GM19467 (cell line): ENCODE results near the gene STAMBPL1.
"Not testable (repeated sequence)": the region's sequence is repeated elsewhere in the genome, so short reads cannot be mapped to it uniquely, and the experiment has no call there.

ENCODE experiments used
- ATAC-seq: cut with Tn5 transposase; IDR thresholded peaks from one replicate; pipeline ENCODE4 v1.9.1; 2021; ENCODE audit warnings: mild to moderate bottlenecking, moderate library complexity; ENCODE audit not compliant: unreplicated experiment

The STAMBPL1 gene

GRCh38 chr10:88879534-88880281 is at the start of gene STAMBPL1:
STAMBPL1 (plus strand) TSS chr10:88880245; CDS start chr10:88901709, 21,464 bp downstream.
- ATAC-seq: peak; percentile 40

DNA sequence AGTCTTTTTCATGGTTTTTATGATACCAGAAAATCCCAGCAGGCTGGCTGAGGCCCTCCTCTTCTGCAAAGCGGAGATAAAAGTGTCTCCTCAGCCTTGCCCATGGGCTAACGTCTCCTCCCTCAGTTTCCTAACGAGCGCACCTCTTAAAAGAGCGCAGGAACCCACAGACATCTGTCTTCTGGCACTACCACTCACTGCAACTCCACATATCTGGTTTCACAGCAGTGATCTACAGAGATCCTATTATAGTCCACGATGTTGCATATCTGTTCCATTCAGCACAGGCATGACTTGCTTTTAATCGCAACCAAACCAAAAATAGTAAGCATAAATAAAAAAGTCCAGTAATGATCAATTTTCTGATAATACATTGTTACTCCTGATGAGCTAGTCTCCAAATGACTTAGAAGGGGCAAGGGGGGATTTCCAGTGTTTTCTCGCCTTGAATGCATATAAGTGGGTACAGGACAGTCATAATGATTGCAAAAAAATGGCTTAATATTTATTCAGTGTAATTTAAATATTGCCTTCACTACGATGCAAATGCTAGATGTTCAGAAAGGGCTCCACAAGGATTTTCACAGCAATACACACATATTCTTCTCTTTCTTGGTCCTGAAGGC is 49.3 kb upstream of the STAMBPL1 start:
- ATAC-seq: no peak

DNA sequence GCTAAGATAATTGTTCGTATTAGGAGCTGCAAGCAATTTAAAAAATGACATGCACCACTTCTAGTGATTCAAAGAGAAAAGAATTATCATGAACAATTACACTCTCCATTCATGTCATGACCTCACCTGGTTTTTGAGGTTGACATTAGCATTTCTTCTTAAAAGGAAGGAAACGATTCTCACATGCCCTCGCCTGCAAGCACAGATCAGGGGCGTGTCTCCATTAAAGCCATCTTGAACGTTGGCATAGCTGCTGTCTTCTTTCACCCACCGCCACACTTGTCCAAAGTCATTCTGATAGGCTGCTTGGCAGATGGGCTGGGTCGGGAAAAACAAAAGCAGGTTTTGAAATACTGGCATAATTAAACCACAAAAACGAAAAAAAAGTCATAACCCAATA is 48.3 kb upstream of the STAMBPL1 start:
- ATAC-seq: no peak

DNA sequence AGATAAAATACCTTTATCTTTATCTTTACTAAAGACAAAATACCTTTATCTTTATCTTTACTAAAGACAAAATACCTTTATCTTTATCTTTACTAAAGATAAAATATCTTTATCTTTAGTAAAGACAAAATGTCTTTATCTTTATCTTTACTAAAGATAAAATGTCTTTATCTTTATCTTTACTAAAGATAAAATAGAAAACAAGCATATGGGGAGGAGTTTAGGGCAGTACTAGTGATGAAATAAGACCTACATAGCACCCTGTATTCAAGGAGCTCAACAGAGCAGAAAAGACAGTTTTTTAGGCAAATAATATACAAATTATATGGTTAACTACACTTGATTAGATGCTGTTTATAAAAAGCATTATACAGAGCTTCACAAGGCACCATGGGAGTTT is 47.7 kb upstream of the STAMBPL1 start:
- ATAC-seq: no peak

DNA sequence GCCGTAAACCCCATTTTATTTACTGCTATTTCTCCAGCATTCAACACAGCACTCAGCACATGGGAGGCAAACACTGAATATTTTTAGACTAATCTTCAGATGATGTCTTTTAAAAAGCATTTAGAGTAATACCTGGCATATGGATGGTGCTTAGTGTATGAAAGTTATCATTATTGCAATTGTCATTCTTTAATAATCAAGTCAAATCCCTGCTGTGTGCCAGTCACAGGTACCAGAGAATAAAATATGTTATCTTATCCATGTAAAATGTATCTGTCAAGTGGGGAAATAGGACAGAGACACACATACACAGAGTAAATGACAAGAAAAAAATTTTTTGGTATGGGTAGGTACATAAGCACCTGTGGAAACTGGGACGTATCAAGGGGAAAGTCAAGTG is 46.9 kb upstream of the STAMBPL1 start:
- no peak for ATAC-seq

- no peak for ATAC-seq
Measured at GRCh38 chr10:88833723-88834122, 46.3 kb upstream of the STAMBPL1 start.

GRCh38 chr10:88835096-88835909 is 44.7 kb upstream of the STAMBPL1 start:
- peak; percentile 63 for ATAC-seq

GRCh38 chr10:88835910-88836221 is 44.2 kb upstream of the STAMBPL1 start:
- ATAC-seq: no peak

DNA sequence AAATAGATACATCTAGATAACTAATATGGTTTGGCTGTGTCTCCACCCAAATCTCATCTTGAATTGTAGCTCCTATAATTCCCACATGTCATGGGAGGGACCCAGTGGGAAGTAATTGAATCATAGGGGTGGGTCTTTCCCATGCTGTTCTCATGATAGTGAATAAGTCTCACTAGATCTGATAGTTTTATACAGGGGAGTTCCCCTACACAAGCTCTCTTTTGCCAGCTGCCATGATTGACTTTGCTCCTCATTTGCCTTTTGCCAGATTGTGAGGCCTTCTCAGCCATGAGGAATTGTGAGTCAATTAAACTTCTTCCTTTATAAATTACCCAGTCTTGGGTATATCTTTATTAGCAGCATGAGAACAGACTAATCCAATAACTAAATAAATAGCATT is 42.4 kb upstream of the STAMBPL1 start:
- ATAC-seq: not testable (repeated sequence)

DNA sequence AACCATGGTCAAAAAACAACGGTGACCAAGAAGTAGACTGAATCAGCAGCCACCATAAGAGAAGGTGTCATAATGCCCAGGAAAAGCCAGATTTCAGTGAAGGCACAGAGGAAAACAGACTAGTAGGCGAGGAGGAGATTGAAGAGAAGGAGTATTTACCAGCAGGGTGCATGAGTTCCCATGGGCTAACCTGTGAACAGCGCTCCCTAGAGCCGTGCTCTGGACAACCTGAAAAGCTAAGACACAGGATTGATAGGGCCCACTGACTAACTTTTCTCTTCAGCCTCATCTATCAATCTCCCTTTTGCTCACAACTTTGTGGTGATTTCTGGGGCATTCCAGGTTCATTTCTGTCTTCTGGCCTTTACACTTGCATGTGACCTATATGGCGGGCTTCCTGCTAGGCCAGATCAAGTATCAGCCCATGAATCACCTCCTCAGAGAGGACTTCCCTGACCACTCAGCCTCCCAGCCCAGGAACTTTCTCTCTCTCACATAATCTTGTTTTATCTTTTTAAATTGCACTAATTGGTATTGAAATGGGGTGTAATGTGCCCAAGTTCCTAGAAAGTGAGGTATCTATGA is 41.2 kb upstream of the STAMBPL1 start:
- no peak for ATAC-seq

- ATAC-seq: no peak
Measured at GRCh38 chr10:88840104-88840503, 39.9 kb upstream of the STAMBPL1 start.

- no peak for ATAC-seq
Measured at GRCh38 chr10:88840881-88841280, 39.2 kb upstream of the STAMBPL1 start.

DNA sequence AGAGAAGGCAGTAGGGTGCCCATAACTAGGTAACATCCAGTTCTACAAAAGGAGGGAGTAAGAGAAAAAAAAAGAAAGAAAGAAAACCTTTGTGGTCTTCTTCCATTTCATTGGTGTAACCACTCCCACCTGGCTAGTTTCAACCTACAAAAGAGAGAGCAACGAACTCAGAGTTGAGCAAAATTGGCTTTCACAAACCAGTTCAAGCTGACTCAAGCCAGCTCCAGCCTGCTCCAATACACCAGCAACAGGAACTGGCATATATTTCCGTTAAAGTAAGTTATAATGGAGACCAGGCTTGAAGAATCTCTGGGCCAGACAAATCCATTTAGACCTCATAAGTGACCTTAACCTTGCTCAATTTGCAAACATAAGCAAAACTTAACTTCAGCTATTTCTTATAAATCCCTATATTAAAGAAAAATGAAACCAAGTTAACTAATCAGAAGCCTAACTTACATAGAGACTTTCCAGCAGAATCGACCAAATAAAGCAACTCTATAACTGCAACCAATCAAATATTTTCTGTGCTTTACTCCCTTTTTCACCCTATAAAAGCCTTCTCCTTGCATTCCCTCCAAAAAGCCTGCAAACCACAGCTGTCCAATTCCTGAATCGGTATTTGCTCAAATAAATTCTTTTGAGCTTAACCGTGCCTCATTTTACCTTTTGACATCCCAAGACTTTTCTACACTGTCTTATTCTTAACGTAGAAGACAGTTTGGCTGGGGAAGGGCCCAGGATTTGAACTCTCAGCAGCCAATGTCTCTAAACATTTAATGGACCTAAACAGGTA is 38.5 kb upstream of the STAMBPL1 start:
- ATAC-seq: no peak

- ATAC-seq: no peak
Measured at GRCh38 chr10:88843171-88843570, 36.9 kb upstream of the STAMBPL1 start.

DNA sequence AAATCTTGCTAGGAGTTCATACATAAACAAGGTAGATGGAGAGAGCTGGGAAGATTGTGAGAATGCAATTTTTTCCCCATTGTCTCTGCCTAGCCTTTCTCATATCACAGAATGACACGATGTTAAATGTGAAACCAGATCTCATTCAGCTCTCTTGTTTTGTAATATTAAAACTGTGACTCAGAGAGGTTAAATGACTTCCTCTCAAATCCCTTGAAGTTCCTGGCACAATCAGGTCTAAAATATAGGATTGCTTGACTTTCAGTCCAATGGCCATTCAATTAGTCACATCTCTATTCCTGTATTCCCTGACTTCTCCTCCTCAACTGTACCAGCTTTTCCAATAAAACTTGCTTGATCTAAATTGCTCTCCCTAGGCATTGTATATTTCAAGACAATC is 31.5 kb upstream of the STAMBPL1 start:
- ATAC-seq: no peak

GRCh38 chr10:88849234-88849633 is 30.8 kb upstream of the STAMBPL1 start:
- ATAC-seq: no peak

- no peak for ATAC-seq
Measured at GRCh38 chr10:88850712-88851111, 29.3 kb upstream of the STAMBPL1 start.

DNA sequence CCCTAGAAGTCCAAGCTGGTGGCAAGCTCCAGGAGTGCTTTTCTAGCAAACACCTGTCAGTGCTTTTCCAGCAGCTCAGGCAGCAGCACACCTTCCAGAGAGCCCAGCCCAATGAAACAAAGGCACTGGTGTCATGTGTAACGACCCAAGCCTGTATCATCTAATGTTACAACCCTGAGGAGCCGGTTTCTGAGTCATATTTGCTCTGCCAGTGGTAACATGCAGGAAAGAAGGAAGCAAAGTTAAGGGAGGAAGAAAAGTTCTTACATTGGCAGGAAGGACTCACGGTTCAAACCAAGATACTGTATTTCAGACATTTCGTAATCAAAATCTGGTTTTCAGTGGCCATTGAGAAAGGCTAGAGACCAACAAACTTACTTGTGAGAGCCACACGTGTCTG is 28.3 kb upstream of the STAMBPL1 start, which contains the start of gene ANKRD22:
TSS of gene ANKRD22 (minus strand) at position 139 of the 400 bp plus-strand sequence. CDS start 237 bp downstream, outside the sequence.
- no peak for ATAC-seq

GRCh38 chr10:88852327-88852726 is 27.7 kb upstream of the STAMBPL1 start:
- no peak for ATAC-seq

- ATAC-seq: no peak
Measured at GRCh38 chr10:88853155-88853881, 26.7 kb upstream of the STAMBPL1 start.
